K562 (cell line): ENCODE results near the gene PRKAG1.

Experiments
- JUNB ChIP-seq: fragments of 450-650 bp; formaldehyde crosslinking; conservative IDR thresholded peaks from 2 replicates; pipeline ENCODE4 v1.4.0; 2020; ENCODE audit warnings: mild to moderate bottlenecking
- POLR2A ChIP-seq: fragments of 450-650 bp; conservative IDR thresholded peaks from 2 replicates; pipeline ENCODE4 v1.6.1; 2016
- POLR2AphosphoS5 ChIP-seq: IDR thresholded peaks from 2 replicates; pipeline ENCODE4 v1.6.1; 2011; ENCODE audit warnings: mild to moderate bottlenecking, low read depth, low read length, moderate library complexity; ENCODE audit not compliant: control insufficient read depth, insufficient read depth
- ZBTB1 ChIP-seq: sonication (generic); formaldehyde crosslinking; IDR thresholded peaks from 2 replicates; pipeline ENCODE4 v1.8.1; 2023; ENCODE audit warnings: missing genetic modification reagents, low read depth, mild to moderate bottlenecking, borderline replicate concordance
- ZNF274 ChIP-seq: IDR thresholded peaks from 2 replicates; pipeline ENCODE4 v1.6.1; 2011; ENCODE audit warnings: low read depth, mild to moderate bottlenecking, low read length, moderate library complexity, borderline replicate concordance
- ZNF384 ChIP-seq: IDR thresholded peaks from 2 replicates; pipeline ENCODE4 v1.6.1; 2012; ENCODE audit warnings: low read depth, low read length, improper control_type of control experiment
- TF ChIP-seq, protein P1 (sequence below), 3 experiments: IDR thresholded peaks in 2 of 3; conservative IDR thresholded peaks in 1 of 3; 2 replicates each; pipeline ENCODE4 v1.5.1; 2011 to 2012; ENCODE audit warnings: low read length in 3 of 3, mild to moderate bottlenecking in 3 of 3, control low read depth in 2 of 3, improper control_type of control experiment in 1 of 3, inconsistent platforms in 1 of 3, low read depth in 1 of 3, mixed read lengths in 1 of 3, moderate library complexity in 1 of 3; ENCODE audit not compliant: insufficient read depth in 2 of 3

DNA sequence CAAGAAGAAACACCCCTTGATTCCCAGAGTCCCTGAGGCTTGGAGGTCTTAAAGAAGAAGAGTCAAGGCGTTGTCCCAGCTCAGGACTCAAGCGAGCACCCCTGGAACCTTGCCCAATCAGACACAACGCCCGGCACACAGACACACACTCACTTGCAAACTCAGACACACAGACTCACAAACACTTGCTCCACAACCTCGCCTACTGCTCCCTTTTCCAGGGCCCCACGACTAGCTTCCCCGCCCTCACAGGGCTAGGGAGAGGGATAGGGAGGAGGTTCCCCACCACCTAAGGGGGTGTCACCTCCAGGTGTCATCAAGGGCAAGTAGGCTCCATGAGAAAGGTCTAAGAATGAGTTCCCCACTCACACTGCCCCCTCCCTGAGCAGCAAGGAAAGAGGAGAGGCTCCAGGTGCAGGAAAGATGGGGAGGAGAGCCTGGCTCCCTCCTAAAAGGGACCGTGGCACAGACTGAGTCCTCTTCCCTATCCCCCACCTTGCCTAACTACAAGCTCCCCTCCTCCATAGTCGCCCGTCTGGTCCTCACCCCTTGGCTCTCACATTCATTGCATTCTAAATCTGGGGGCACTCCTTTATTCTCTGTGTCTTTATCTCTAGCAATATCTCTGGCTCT, 47.8 kb downstream of the PRKAG1 start:
- TF ChIP-seq JUNB (CRISPR knock-in tag) (no peak), ZNF274 (no peak), ZNF384 (no peak), ZBTB1 (CRISPR knock-in tag) (no peak), POLR2AphosphoS5 (no peak), POLR2A (no peak)
- TF ChIP-seq, protein P1, sequence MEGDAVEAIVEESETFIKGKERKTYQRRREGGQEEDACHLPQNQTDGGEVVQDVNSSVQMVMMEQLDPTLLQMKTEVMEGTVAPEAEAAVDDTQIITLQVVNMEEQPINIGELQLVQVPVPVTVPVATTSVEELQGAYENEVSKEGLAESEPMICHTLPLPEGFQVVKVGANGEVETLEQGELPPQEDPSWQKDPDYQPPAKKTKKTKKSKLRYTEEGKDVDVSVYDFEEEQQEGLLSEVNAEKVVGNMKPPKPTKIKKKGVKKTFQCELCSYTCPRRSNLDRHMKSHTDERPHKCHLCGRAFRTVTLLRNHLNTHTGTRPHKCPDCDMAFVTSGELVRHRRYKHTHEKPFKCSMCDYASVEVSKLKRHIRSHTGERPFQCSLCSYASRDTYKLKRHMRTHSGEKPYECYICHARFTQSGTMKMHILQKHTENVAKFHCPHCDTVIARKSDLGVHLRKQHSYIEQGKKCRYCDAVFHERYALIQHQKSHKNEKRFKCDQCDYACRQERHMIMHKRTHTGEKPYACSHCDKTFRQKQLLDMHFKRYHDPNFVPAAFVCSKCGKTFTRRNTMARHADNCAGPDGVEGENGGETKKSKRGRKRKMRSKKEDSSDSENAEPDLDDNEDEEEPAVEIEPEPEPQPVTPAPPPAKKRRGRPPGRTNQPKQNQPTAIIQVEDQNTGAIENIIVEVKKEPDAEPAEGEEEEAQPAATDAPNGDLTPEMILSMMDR (IDR thresholded peaks at IDR 0.05 in 2 of 3, conservative IDR thresholded peaks at IDR 0.05 in 1 of 3; ENCODE audit: insufficient read depth in 2 of 3, low read depth in 1 of 3, low read length in 3 of 3) = no peak
